HepG2 (cell line): ENCODE results near the gene DCDC2C. TPM values are rescaled to one million over a fixed set of nuclear protein-coding genes. Genes with fewer than 3 reads are reported as not detected.

Experiments used
- ATAC-seq: fragments of 200-7000 bp; cut with Tn5 transposase; 3 replicates; pipeline ENCODE4 v1.9.1; 2020; ENCODE audit warnings: mild to moderate bottlenecking, moderate library complexity
- BruUV-seq: library from RNA; stranded (reverse); fragments of 400-500 nt; replicated peaks from 2 replicates; lab custom pipeline; 2021; lab: Mats Ljungman, UMichigan
- CTCF ChIA-PET: fragments of 300-600 bp; formaldehyde crosslinking; extraction: SDS; loops from one replicate; lab custom pipeline; 2021; ENCODE audit warnings: low total read pairs, inconsistent platforms, low intra/inter-chr PET ratio; lab: Yijun Ruan, JAX
- POLR2A ChIA-PET: fragments of 350-600 bp; sonication (Branson Sonifier 250); formaldehyde crosslinking; loops from one replicate; lab custom pipeline; 2020; ENCODE audit warnings: antibody characterized with exemption, inconsistent platforms; lab: Yijun Ruan, JAX
- DNase-seq: peaks from one replicate; pipeline ENCODE4 v3.0.0-alpha.2; 2015; ENCODE audit warnings: low spot score
- FAIRE-seq: peaks from 3 replicates; lab custom pipeline; 2011; peaks lifted over from hg19 to GRCh38; lab: Jason Lieb, UNC
- H2AFZ ChIP-seq: one replicate; pipeline ENCODE4 v1.6.1; 2011; ENCODE audit warnings: low read length, inconsistent platforms
- H3K27ac ChIP-seq: fragments of 300-600 bp; 3 replicates; pipeline ENCODE4 v1.8.0; 2011; ENCODE audit warnings: mixed run types, mild to moderate bottlenecking, mixed read lengths, low read length, inconsistent platforms; ENCODE audit not compliant: insufficient read depth; ENCODE audit errors: extremely low read length
- H3K27me3 ChIP-seq, 2 experiments: fragments of 200-600 bp in 1 of 2; 2 replicates in 1 of 2; 3 replicates in 1 of 2; pipeline versions ENCODE4 v1.6.0 to v1.8.0; 2011; ENCODE audit warnings: low read length in 2 of 2, mild to moderate bottlenecking in 2 of 2, moderate library complexity in 2 of 2, inconsistent platforms in 1 of 2; ENCODE audit not compliant: insufficient read depth in 2 of 2, control insufficient read depth in 1 of 2
- H3K36me3 ChIP-seq, 2 experiments: fragments of 200-600 bp in 1 of 2; replicated peaks in 1 of 2; 2 replicates in 1 of 2; 3 replicates in 1 of 2; pipeline versions ENCODE4 v1.5.1 to v1.8.0; 2011; ENCODE audit warnings: low read length in 2 of 2, inconsistent platforms in 1 of 2; ENCODE audit not compliant: insufficient read depth in 2 of 2, control insufficient read depth in 1 of 2
- H3K4me1 ChIP-seq: 2 replicates; pipeline ENCODE4 v1.5.1; 2012; ENCODE audit warnings: low read length, inconsistent platforms; ENCODE audit not compliant: insufficient read depth
- H3K4me2 ChIP-seq: 2 replicates; pipeline ENCODE4 v1.6.0; 2011; ENCODE audit warnings: low read depth, low read length, inconsistent platforms
- H3K4me3 ChIP-seq, 3 experiments: fragments of 200-600 bp in 1 of 3; sonication (generic), shearing (Covaris generic) in 1 of 3; replicated peaks in 1 of 3; 2 replicates each; pipeline ENCODE4 v1.5.1; 2011 to 2016; ENCODE audit warnings: low read length in 3 of 3, inconsistent platforms in 2 of 3, low read depth in 2 of 3, mild to moderate bottlenecking in 2 of 3, control low read depth in 1 of 3, mixed read lengths in 1 of 3; ENCODE audit not compliant: insufficient read depth in 1 of 3
- H3K79me2 ChIP-seq: one replicate; pipeline ENCODE4 v1.6.1; 2011; ENCODE audit warnings: low read length, inconsistent platforms; ENCODE audit not compliant: insufficient read depth
- H3K9ac ChIP-seq: 2 replicates; pipeline ENCODE4 v1.6.0; 2011; ENCODE audit warnings: mild to moderate bottlenecking, low read depth, low read length, inconsistent platforms; ENCODE audit not compliant: insufficient read depth
- H3K9me3 ChIP-seq: 2 replicates; pipeline ENCODE4 v1.5.1; 2012; ENCODE audit warnings: mild to moderate bottlenecking, low read length
- H4K20me1 ChIP-seq: 2 replicates; pipeline ENCODE4 v1.6.0; 2011; ENCODE audit warnings: inconsistent platforms, mild to moderate bottlenecking, low read length, moderate library complexity; ENCODE audit not compliant: insufficient read depth
- SCMH1 ChIP-seq: sonication (generic); formaldehyde crosslinking; IDR thresholded peaks from 2 replicates; pipeline ENCODE4 v1.9.0; 2021; ENCODE audit warnings: missing genetic modification reagents, mild to moderate bottlenecking, borderline replicate concordance
- SKIL ChIP-seq: sonication (generic); formaldehyde crosslinking; IDR thresholded peaks from 2 replicates; pipeline ENCODE4 v1.8.0; 2022; ENCODE audit warnings: missing genetic modification reagents, mild to moderate bottlenecking, moderate library complexity, borderline replicate concordance
- TEF ChIP-seq: sonication (generic); formaldehyde crosslinking; IDR thresholded peaks from 2 replicates; pipeline ENCODE4 v1.5.0; 2020; ENCODE audit warnings: missing genetic modification reagents
- ZC3H4 ChIP-seq: sonication (generic); formaldehyde crosslinking; IDR thresholded peaks from 2 replicates; pipeline ENCODE4 v1.4.0; 2020; ENCODE audit warnings: missing genetic modification reagents, borderline replicate concordance
- ZNF572 ChIP-seq: sonication (generic); formaldehyde crosslinking; IDR thresholded peaks from 2 replicates; pipeline ENCODE4 v1.5.1; 2020; ENCODE audit warnings: mild to moderate bottlenecking, missing genetic modification reagents
- ZNF660 ChIP-seq: sonication (generic); formaldehyde crosslinking; IDR thresholded peaks from 2 replicates; pipeline ENCODE4 v1.5.1; 2020; ENCODE audit warnings: mild to moderate bottlenecking, low read depth, missing genetic modification reagents, borderline replicate concordance
- WGBS: methylation state at CpG from one replicate; pipeline ENCODE4 v1.1.6; 2017; ENCODE audit warnings: low lambda C conversion rate; 5-methylcytosine and 5-hydroxymethylcytosine counted together
- in situ Hi-C: cut with HindIII; loops from 2 replicates; pipeline ENCODE4 v1.10.0; 2017; ENCODE audit warnings: low pct_unique_long_range_greater_than_20kb; ENCODE audit not compliant: extremely low pct_ligation_motif_present
- intact Hi-C: fragments of 100-400 bp; cut with micrococcal nuclease; formaldehyde crosslinking; loops from one replicate; pipeline ENCODE4 v1.10.0; 2022; ENCODE audit not compliant: unreplicated experiment
- polyA plus RNA-seq, 8 experiments: library from polyadenylated mRNA; depleted of rRNA in 3 of 8; stranded (reverse) in 7 of 8; unstranded in 1 of 8; fragments of >200 nt; fragmentation: Illumina TruSeq in 4 of 8; extraction: Trizol in 4 of 8; gene quantifications; 2 replicates each; pipeline versions ENCODE4 v1.2.1 to v1.2.3, GENCODE V29; 2011 to 2016; ENCODE audit warnings: low read depth in 4 of 8, missing spikeins in 1 of 8, mixed read lengths in 1 of 8; ENCODE audit not compliant: insufficient read depth in 1 of 8
- total RNA-seq, 5 experiments: library from RNA; depleted of rRNA; stranded (reverse); fragments of >200 nt; fragmentation: Illumina TruSeq; extraction: Trizol; gene quantifications; 2 replicates each; pipeline ENCODE4 v1.2.3, GENCODE V29; 2016; ENCODE audit warnings: low read depth in 1 of 5

The DCDC2C gene
- total and polyA plus RNA-seq, 2 of the 13 experiments (the other 11 are each of a cell fraction or from before 2014, with no cell fraction given): not detected

- ATAC-seq: no peak
- DNase-seq: no peak
- H3K79me2 ChIP-seq: no peaks in the 10 kb centered on the region
- ChIA-PET POLR2A (no interaction called here), CTCF (no interaction called here)
- WGBS: 82% methylated on average over 18 of the region's 18 CpGs
- H2AFZ ChIP-seq: no peak overlapping the region
- H3K27ac ChIP-seq: no peak overlapping the region
- in situ Hi-C loops: no loop called here
- H3K9ac ChIP-seq: no peak overlapping the region
- no peaks in the 10 kb centered on the region for H3K9me3 ChIP-seq
- TF ChIP-seq SKIL (CRISPR knock-in tag) (no peak), TEF (CRISPR knock-in tag) (no peak), ZNF572 (0 out of 2 replicates have a peak, but pooled peaks have one; percentile 35), ZNF660 (CRISPR knock-in tag) (no peak), SCMH1 (no peak), ZC3H4 (CRISPR knock-in tag) (no peak)
- FAIRE-seq: no peak
- peak overlapping the region; percentile 44; the same call in 1 of the 2 replicates for H3K4me2 ChIP-seq
- H3K27me3 ChIP-seq: peaks cover 3 to 20% of the 10 kb centered on the region in 2 experiments; a peak in 3 of 5 replicates
- intact Hi-C loops: no loop called here
- no peaks in the 10 kb centered on the region for H3K36me3 ChIP-seq
- no TSS peak for BruUV-seq
- H3K4me3 ChIP-seq: no peak overlapping the region
- no peaks in the 10 kb centered on the region for H4K20me1 ChIP-seq
- H3K4me1 ChIP-seq: peaks cover 28% of the 10 kb centered on the region
Observed at GRCh38 chr2:3666613-3666975, 36.8 kb upstream of the DCDC2C start.
